Astrocyte of the spinal cord (primary cell): Measurements from ENCODE around the gene CA12.
"Not testable (repeated sequence)": the region's sequence is repeated elsewhere in the genome, so short reads cannot be mapped to it uniquely, and the experiment has no call there.

Experiments used
- DNase-seq: peaks from one replicate; pipeline ENCODE4 v3.0.0; 2011; ENCODE audit warnings: low read depth, low spot score
- H3K4me3 ChIP-seq: 2 replicates; pipeline ENCODE4 v1.5.1; 2011; ENCODE audit warnings: low read depth, mild to moderate bottlenecking, low read length, moderate library complexity
- CTCF ChIP-seq: IDR thresholded peaks from 2 replicates; pipeline ENCODE4 v1.5.1; 2012; ENCODE audit warnings: low read depth, mild to moderate bottlenecking, low read length, inconsistent platforms
- in situ Hi-C: cut with HindIII; loops from 2 replicates; pipeline ENCODE4 v1.10.0; 2017; ENCODE audit warnings: low sequenced_read_pairs

CA12 gene

DNA sequence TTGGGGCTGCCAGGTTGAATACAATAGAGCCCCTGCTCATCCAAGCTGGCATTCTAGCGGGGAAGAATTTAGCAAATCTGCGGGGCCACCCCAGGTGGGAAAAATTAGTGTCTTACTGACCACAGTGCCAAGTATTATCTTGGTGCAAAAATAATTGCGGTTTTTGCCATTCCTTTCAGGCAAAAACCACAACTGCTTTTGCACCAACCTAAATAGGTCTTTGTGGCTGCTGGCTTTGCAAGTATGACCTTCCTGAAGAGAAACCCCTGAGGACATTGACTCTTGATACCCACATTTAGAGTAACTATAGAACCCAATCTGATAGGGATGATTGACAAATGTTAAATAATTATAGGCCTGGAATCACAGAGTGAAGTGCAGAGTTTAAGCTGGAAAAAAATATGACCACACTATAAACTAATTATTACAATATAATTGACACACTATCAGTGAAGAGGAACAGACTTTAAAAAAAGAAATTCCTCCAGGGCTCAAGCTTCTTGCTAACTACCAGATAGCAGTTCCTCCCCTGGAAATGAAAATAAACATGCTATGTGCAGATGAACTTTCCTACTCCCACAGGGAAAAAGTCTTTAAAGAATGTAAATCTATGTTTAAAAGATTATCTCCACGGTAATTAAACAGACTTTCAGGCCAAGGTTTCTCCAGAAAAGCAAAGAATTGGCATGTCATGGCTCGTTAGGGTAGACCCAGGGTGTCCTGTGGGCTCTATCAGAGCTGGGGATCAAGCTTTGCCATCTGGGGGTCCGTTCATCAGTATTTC, 34.4 kb downstream of the CA12 start:
- in situ Hi-C loops = no loop called here
- H3K4me3 ChIP-seq = no peak overlapping the region
- no peak for DNase-seq
- no peak for TF ChIP-seq CTCF

GRCh38 chr15:63345391-63345752, 36.3 kb downstream of the CA12 start:
- DNase-seq = no peak
- H3K4me3 ChIP-seq = no peak overlapping the region
- TF ChIP-seq CTCF = no peak
- in situ Hi-C loops = no loop called here

- in situ Hi-C loops = no loop called here
- H3K4me3 ChIP-seq = no peak overlapping the region
- no peak for DNase-seq
- TF ChIP-seq CTCF = no peak
These were observed 36.8 kb downstream of the CA12 start for GRCh38 chr15:63344731-63345390.

- in situ Hi-C loops, H3K4me3 ChIP-seq: not testable (repeated sequence)
- DNase-seq = peak; percentile 51
These were observed 38.6 kb downstream of the CA12 start for GRCh38 chr15:63342996-63343562.

- in situ Hi-C loops = no loop called here
- TF ChIP-seq CTCF = no peak
- no peak for DNase-seq
- no peak overlapping the region for H3K4me3 ChIP-seq
These were observed 39.7 kb downstream of the CA12 start for GRCh38 chr15:63341898-63342297.

DNA sequence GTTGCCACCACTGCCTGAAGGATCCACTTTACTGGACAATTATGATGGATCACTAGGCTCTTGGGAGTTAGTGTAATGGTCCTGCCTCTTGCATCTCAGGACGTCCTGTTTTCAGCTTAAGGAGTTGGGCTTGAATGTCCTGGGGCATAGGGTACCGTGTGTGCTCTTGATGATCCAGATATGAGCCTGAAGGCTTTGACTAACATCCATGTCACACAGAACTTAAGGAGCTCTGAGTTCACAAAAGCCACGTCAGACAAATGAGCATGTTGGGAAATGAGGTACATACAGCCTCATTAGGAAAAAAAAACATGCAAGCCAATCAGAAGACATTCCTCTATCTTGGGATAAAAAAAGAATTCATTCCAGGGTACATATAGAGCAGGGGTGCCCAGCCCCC, 40.8 kb downstream of the CA12 start:
- no peak for DNase-seq
- no peak overlapping the region for H3K4me3 ChIP-seq
- in situ Hi-C loops = no loop called here
- no peak for TF ChIP-seq CTCF

DNA sequence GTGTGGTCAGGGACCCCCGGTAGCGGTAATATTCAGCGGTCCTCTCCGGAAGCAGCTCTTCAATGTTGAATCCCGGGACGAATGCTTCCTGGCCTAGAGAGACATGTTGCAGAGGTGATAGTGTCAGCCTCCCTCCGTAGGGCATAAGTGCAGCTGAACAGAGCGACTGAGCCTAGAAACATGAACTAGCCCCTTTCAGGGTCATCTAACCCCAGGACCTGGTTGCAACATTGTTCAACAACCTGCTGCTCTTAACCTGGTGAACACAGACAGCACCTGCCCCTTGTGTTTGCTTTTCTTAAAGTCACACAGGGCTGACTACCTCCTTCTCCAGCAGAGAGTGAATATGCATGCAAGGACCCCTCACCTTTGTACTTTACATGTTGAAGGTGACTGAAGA, 41.3 kb downstream of the CA12 start:
- TF ChIP-seq CTCF = no peak
- no peak overlapping the region for H3K4me3 ChIP-seq
- no peak for DNase-seq
- in situ Hi-C loops = no loop called here
